Jurkat, Clone E6-1 (cell line): ENCODE measurements around the gene PRDM12.

Experiments
- DNase-seq: peaks from one replicate; pipeline ENCODE4 v3.0.0-alpha.2; 2011; ENCODE audit warnings: low read depth, low spot score
- H3K4me3 ChIP-seq: 2 replicates; pipeline ENCODE4 v1.5.1; 2011; ENCODE audit warnings: mild to moderate bottlenecking, low read length, control low read depth, moderate library complexity

Gene PRDM12

DNA sequence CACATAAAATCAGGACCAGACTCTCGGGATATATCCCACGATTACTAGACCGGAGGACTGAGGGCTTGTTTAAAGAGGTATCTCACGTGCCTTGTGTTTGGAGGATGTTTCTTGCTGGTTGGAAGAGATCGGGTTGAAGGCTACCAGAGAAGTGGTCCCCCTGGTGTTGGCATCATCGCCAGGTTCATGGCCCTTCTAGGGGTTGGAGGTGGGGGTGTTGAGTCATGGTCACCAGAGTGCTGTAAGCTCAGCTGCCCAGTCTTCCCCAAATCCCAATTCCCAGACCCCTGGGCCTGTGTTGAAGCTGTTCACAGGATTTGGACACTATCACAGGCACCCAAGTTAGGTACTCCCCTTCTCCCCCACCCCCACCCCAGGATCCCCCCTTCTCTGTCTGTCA is 29.1 kb upstream of the PRDM12 start:
- no peak overlapping the region for H3K4me3 ChIP-seq
- no peak for DNase-seq

DNA sequence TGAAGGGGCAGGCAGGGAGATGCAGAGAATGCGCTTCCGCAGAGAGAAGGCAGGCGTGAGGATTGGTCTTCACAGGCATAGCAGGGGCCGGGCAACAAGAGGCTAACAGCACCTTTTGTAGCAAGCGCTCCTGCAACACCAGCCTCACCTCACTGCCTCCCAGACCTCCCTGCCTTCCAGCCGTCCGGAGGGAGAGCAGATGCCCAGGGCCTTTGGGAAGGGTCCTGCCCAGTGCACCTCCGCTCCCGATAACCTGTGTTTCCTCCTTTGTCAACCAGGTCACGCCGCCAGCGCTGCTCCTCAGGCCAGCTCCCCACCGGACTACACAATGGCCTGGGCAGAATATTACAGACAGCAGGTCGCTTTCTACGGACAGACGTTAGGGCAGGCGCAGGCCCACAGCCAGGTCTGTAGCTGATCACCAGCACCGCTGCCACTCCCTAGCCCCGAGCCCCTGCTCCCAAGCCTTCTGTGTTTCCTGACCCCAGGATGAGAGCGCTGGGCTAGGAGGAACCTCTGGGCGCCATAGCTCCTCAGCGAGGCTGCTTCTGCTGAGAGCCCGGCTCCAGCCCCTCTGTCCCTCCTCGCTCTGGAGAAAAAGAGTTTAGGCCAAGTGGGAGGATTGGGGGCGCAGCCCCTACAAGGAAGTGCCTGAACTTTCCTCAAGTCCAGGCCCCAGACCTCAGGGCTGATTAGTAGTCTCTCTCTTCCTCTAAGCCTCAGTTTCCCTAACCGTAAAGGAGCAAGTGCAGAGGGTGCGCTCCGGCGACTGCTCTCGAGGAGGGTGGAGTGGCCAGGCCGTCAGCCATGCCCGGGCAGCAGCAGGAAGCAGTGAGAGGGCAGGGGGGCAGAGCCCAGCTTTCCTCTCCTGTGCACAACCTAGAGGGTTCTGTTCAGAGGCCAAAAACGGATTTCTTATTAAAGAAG is 28.4 kb upstream of the PRDM12 start:
- DNase-seq: no peak

DNA sequence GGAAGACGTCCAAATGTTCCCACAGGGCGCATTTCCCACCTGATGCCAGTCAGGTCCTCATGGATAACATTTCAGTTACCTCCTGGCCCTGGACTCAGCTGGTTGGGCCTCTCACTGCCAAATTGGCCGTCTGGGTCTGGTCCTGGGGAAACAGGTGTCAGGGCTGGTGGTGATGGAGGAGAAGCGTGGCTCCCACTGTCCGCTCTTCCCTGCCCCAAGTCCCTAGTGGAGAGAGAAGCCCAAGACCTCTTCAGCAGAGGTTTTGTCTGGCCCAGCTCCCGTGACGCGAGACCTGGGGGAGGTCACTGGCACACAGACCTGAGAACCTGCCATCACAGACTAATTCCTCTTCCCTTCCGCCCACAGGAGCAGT is 27.8 kb upstream of the PRDM12 start:
- no peak for DNase-seq
- no peak overlapping the region for H3K4me3 ChIP-seq

More for the DNA sequence above, 28.4 kb upstream of the PRDM12 start:
- H3K4me3 ChIP-seq: no peak overlapping the region

DNA sequence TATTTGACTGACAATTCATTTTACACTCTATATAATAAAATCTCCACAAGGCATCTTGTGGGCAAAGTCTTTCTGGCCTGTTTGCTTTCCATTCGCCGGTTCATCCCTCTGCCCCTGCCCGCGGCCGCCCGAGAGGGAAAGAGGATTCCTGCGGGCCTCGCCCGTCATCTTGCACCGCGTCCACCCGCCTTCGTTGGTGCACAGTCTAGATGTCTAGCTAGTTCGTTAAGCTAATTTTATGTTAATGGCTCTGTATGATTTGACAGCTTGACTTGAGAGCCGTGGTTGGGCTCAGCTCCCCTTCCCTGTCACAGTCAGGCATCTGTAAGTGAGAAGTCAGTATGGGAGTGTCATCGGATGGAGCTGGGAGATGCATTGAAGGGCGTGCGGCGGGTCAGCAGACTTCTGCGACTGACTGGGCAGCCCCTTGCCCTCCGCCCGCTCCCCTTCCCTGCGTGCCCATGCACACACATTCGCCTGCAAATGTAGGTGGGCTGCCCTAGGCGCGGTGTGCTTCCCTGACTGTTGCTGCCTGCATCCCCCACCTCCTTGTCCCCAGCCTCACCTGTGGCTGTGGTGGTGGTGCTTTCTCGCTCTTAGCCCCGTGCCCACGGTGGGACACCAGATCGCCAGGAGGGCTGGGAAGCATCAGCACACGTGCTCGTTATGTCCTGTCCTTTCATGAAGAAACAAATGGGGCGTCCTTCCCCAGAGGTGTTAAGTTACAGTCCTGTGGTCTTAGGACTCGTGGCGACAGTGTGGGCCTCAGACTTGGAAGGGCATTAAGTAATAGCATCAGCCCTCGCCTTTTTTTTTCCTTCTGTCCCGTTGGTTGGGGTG is 25.9 kb upstream of the PRDM12 start:
- H3K4me3 ChIP-seq: no peak overlapping the region
- DNase-seq: no peak

- no peak for DNase-seq
- no peak overlapping the region for H3K4me3 ChIP-seq
Measured at GRCh38 chr9:130639124-130639765, 25.1 kb upstream of the PRDM12 start.

- DNase-seq: no peak
- H3K4me3 ChIP-seq: no peak overlapping the region
Measured at GRCh38 chr9:130639866-130640555, 24.4 kb upstream of the PRDM12 start.

DNA sequence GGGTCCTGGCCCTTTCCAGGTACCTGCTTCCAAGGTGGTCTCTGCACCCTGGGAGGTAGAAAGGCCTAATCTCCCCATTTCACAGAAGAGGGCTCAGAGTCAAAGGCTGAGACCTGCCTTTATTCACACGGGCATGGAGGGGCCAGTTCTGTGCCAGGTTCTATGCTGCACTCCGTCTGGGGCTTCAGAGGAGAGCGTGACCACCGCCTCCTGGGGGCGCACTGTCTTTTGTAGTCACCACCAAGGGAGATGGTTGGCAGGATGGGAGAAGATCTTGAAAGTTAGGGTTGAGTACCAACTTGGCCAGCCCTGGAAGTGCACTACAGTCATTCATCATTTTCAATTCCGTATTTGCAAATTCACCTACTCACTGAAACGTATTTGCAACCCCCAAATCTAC is 23.7 kb upstream of the PRDM12 start:
- no peak overlapping the region for H3K4me3 ChIP-seq
- DNase-seq: no peak

- H3K4me3 ChIP-seq: no peak overlapping the region
- no peak for DNase-seq
Measured at GRCh38 chr9:130642926-130643325, 21.5 kb upstream of the PRDM12 start.

DNA sequence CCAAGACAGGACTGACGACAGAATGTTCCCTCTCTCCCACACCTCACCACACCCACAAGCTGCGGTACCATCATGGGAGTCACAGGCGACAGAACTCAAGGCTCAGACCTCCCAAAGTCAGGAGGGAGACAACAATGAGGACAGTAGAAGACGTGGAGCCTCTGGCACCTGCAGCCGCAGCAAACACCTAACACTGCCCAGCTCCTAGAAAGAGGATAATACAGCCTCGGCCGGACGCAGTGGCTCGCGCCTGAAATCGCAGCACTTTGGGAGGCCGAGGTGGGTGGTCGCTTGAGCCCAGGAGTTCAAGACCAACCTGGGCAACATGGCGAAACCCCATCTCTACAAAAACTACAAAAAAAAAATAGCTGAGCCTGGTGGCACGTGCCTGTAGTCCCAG is 13.2 kb upstream of the PRDM12 start:
- no peak for DNase-seq
- H3K4me3 ChIP-seq: no peak overlapping the region

DNA sequence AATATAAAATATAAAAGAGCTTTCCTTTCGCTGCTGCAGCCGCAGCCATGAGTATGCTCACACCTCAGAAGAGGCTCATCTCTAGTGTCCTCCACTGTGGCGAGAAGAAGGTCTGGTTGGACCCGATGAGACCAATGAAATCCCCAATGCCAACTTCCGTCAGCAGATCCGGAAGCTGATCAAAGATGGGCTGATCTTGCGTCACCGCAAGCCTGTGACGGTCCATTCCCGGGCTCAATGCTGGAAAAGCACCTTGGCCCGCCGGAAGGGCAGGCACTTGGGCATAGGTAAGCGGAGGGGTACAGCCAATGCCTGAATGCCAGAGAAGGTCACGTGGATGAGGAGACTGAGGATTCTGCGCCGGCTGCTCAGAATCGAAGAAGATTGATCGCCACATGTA is 12.6 kb upstream of the PRDM12 start:
- H3K4me3 ChIP-seq: no peak overlapping the region
- DNase-seq: no peak

GRCh38 chr9:130654879-130655278 is 9.5 kb upstream of the PRDM12 start:
- DNase-seq: no peak
- H3K4me3 ChIP-seq: no peak overlapping the region

DNA sequence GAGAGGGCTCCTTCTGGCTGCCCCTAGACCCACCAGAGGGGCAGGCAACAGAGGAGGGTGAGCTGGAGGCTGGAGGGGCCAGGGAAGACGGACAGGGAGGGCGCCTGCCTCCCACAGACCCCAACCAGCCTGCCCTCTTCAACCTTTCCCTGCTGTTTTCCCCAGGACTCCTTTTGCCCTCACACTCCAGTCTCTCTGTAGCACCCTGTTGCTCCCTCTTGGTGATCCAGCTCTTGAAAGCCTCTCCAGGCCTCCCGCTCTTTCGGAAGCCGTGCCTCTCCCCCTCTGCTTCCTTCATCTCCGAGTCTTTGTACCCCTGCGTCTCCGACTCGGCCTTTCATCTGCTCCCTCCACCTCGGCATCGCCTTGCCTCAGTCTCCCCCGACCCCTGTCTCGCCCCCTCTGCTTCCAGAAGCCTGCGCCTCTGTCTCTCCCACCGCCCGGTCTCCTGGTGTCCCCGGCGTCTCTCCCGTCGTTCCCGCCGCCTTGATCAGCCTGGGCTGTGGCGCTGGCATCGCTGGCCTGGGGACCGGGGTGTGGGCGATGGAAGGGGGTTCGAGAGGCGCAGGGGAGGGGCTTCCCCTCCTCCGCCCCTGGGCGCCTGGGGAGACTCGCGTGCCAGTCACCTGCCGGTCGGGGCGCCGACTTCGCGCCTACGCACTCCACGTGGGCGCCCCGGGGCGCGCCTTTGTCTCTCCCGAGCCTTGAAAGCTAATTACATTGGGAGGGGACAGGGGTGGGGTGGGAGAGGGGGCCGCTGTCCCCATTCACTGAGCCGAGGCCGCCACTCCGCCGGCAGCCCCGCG is 5.3 kb upstream of the PRDM12 start:
- no peak for DNase-seq
- no peak overlapping the region for H3K4me3 ChIP-seq

GRCh38 chr9:130659699-130660248 is 4.6 kb upstream of the PRDM12 start:
- DNase-seq: no peak
- H3K4me3 ChIP-seq: no peak overlapping the region

DNA sequence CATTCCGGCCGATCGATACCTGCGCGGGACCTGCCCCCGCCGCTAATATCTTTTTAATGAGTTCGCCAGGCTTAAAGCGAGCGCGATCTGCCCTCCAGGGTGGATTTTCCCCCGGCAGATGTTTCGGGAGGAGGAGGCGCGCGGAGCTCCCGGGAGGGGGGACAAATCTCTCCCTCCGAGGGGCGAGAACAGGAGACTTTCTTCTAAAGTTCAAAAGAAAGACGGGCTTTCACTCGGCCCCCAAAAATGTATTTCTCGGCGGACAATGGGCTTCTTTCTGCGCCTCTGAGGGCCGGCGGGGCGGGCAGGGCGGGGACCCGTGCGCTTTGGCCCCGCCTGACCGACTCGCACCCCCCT is 4.1 kb upstream of the PRDM12 start:
- no peak for DNase-seq
- no peak overlapping the region for H3K4me3 ChIP-seq

- no peak for DNase-seq
- no peak overlapping the region for H3K4me3 ChIP-seq
Measured at GRCh38 chr9:130660683-130661450, 3.5 kb upstream of the PRDM12 start.

DNA sequence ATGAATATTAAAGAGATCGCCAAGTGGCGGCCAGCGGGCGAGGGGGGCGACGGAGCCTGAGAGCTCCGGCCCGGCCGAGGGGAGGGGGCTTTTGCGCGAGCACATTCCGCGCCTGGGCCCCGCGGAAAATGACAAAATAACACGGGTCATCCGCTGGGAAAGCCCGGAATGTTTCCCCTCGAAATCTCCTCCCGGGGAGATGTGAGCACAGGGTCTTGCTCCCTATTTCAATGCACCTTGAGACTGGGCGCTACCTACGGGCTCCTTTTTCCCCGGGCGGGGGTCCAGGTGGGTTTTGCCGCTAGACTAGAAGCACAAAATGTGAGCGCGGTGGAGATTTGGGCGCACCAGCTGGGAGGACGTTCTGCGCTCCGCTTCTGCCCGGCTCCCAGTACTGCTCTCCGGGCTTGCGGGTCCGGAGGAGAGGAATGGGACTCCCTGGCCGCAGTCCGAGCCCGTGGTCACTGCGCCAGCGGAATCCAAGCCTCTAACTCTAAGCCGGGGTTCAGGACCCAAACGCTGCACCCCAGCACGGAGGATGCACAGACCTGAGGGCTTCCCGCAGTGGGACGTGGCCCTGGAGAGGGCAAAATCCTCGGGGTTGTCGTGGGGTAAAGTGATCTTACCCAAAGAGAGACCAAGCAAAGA is 2.8 kb upstream of the PRDM12 start:
- no peak for DNase-seq
- no peak overlapping the region for H3K4me3 ChIP-seq
